ENCODE data around the gene FOXS1. TPM values are rescaled to one million over a fixed set of nuclear protein-coding genes. Genes with fewer than 3 reads are reported as not detected.

The FOXS1 gene
- total RNA-seq, 1 experiment from 2014 or later: not detected

DNA sequence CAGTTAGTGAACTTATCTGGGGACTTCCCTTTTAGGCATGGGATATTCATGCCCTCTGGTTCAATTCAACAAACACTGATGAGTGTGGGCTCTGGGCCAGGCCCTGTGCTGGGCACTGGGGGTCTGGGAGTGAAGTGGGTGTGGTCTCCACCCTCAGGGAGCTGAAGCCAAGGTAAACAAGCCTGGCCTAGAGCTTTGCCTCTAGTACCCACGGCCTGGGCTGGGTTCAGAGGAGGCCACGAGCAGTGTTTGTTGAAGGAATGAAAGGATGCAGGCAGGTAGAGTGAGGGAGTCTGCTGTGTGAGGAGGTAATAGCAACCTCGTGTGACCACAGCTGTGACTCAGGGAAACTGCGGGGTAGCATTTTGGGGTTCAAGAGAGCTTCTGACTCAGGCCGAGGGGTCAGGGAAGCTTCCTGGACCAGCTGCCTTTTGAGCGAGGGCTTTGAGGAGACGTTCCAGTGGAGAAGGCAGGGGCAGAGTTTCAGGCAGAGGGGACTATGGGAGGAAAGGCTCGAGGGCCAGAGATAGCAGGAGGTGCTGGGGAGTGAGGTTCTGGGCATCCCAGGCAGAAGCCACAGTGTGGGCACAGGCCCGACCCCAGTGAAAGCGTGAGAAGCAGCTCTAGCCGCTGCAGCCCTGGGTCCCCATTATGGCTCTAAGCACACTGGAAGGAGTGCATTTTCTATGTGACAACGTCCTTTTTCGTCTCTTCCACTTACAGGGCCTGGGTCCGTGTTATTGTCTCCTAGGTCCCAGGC, 20.7 kb downstream of the FOXS1 start:
- DNase-seq (ENCODE audit: low spot score): no peak
- TF ChIP-seq, protein P1, sequence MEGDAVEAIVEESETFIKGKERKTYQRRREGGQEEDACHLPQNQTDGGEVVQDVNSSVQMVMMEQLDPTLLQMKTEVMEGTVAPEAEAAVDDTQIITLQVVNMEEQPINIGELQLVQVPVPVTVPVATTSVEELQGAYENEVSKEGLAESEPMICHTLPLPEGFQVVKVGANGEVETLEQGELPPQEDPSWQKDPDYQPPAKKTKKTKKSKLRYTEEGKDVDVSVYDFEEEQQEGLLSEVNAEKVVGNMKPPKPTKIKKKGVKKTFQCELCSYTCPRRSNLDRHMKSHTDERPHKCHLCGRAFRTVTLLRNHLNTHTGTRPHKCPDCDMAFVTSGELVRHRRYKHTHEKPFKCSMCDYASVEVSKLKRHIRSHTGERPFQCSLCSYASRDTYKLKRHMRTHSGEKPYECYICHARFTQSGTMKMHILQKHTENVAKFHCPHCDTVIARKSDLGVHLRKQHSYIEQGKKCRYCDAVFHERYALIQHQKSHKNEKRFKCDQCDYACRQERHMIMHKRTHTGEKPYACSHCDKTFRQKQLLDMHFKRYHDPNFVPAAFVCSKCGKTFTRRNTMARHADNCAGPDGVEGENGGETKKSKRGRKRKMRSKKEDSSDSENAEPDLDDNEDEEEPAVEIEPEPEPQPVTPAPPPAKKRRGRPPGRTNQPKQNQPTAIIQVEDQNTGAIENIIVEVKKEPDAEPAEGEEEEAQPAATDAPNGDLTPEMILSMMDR (conservative IDR thresholded peaks at IDR 0.05; ENCODE audit: low read depth, low read length): no peak
- TF ChIP-seq EZH2 (IDR thresholded peaks at IDR 0.05; ENCODE audit: borderline replicate concordance, low read depth, low read length, poor library complexity, severe bottlenecking): no peak
- CTCF ChIA-PET: no interaction called here
- no peak overlapping the region for H3K4me3 ChIP-seq (ENCODE audit: low read depth, low read length, poor library complexity, severe bottlenecking)
- no peaks in the 10 kb centered on the region for H3K9me3 ChIP-seq (ENCODE audit: low read depth, low read length, poor library complexity, severe bottlenecking)
- no peak overlapping the region for H3K27ac ChIP-seq (ENCODE audit: low read depth, low read length, poor library complexity, severe bottlenecking)
- POLR2A ChIA-PET (ENCODE audit: low non-redundant PET): no interaction called here
- intact Hi-C loops (cut with micrococcal nuclease; ENCODE audit: unreplicated experiment): loop anchor here (10.0 kb wide), 1 partner anchor 830 kb away; no protein-coding TSS in a partner anchor
- BruUV-seq (replicated peaks): no TSS peak
- H3K36me3 ChIP-seq (ENCODE audit: insufficient read depth, low read length, poor library complexity, severe bottlenecking): no peaks in the 10 kb centered on the region
- no peaks in the 10 kb centered on the region for H3K27me3 ChIP-seq (replicated peaks; ENCODE audit: insufficient read depth, low read depth, low read length, poor library complexity)
- peaks cover 9% of the 10 kb centered on the region for H3K4me1 ChIP-seq (ENCODE audit: insufficient read depth, low read length, poor library complexity, severe bottlenecking)

DNA sequence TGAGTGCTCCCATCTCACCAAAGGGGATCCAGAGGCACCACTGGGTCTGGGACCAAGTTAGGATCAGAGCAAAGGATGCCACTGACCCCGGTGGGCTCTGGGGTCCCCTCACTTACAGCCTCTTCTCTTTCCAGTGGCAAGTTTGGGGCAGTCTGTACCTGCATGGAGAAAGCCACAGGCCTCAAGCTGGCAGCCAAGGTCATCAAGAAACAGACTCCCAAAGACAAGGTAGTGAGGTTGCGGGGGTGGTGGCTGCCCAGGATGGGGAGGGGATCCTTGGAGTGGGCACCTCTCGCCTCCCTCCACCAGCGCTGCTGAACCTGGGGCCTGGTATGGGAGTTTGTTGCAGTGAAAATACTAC, 21.3 kb downstream of the FOXS1 start:
- Histone ChIP-seq H3K27me3 (replicated peaks; ENCODE audit: insufficient read depth, low read depth, low read length, poor library complexity) (no peaks in the 10 kb centered on the region), H3K9me3 (ENCODE audit: low read depth, low read length, poor library complexity, severe bottlenecking) (no peaks in the 10 kb centered on the region), H3K4me1 (ENCODE audit: insufficient read depth, low read length, poor library complexity, severe bottlenecking) (peaks cover 9% of the 10 kb centered on the region), H3K36me3 (ENCODE audit: insufficient read depth, low read length, poor library complexity, severe bottlenecking) (no peaks in the 10 kb centered on the region), H3K4me3 (ENCODE audit: low read depth, low read length, poor library complexity, severe bottlenecking) (no peak overlapping the region), H3K27ac (ENCODE audit: low read depth, low read length, poor library complexity, severe bottlenecking) (no peak overlapping the region)
- CTCF ChIA-PET: interaction anchor here (2.2 kb wide), 1 partner anchor 22 kb away, joined by 11 read pairs; no protein-coding TSS in a partner anchor
- no peak for TF ChIP-seq EZH2 (IDR thresholded peaks at IDR 0.05; ENCODE audit: borderline replicate concordance, low read depth, low read length, poor library complexity, severe bottlenecking)
- TF ChIP-seq, protein P1 (conservative IDR thresholded peaks at IDR 0.05; ENCODE audit: low read depth, low read length): no peak
- no peak for DNase-seq (ENCODE audit: low spot score)
- intact Hi-C loops (cut with micrococcal nuclease; ENCODE audit: unreplicated experiment): loop anchor here (10.0 kb wide), 1 partner anchor 831 kb away; no protein-coding TSS in a partner anchor
- BruUV-seq (replicated peaks): no TSS peak
- POLR2A ChIA-PET (ENCODE audit: low non-redundant PET): no interaction called here

DNA sequence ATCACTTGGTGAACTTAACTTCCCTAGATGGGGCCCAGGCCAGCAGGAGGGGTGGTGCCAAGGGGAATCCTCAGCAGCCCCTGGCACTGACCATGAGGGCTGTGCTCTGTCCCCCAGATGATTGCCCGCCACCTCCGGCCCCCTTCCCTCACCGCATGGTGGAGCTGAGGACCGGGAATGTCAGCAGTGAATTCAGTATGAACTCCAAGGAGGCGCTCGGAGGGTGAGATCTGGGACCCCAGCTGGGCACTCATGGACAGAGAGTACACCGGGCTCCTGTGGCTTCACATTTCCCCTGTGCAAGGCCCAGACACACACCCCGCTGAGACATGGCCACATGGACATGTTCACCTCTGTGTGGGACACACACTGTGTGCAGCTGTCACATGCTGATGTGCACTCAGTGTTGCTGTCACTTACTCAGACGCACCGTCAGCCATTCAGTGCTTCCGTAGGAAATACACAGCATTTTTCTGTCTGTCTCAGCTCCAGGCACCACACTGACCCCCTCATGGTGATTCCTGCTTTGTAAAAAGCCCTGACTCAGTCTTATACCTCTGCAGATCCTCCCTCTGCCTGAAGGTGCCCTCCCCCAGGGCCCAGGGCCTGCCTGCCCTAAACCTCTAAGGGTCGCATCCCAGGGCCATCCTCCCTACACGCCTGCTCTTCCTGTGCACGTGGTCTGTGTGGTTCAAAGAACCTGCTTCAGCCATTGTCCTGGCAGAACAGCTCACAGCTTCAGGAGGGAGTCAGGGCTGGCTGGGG, 21.9 kb downstream of the FOXS1 start:
- POLR2A ChIA-PET (ENCODE audit: low non-redundant PET): no interaction called here
- no peak for DNase-seq (ENCODE audit: low spot score)
- no peaks in the 10 kb centered on the region for H3K9me3 ChIP-seq (ENCODE audit: low read depth, low read length, poor library complexity, severe bottlenecking)
- H3K27ac ChIP-seq (ENCODE audit: low read depth, low read length, poor library complexity, severe bottlenecking): no peak overlapping the region
- no peaks in the 10 kb centered on the region for H3K27me3 ChIP-seq (replicated peaks; ENCODE audit: insufficient read depth, low read depth, low read length, poor library complexity)
- no peaks in the 10 kb centered on the region for H3K36me3 ChIP-seq (ENCODE audit: insufficient read depth, low read length, poor library complexity, severe bottlenecking)
- TF ChIP-seq, protein P1 (conservative IDR thresholded peaks at IDR 0.05; ENCODE audit: low read depth, low read length): no peak
- no peak for TF ChIP-seq EZH2 (IDR thresholded peaks at IDR 0.05; ENCODE audit: borderline replicate concordance, low read depth, low read length, poor library complexity, severe bottlenecking)
- intact Hi-C loops (cut with micrococcal nuclease; ENCODE audit: unreplicated experiment): loop anchor here (1.0 to 10.0 kb wide), 4 partner anchors 23 to 831 kb away; no protein-coding TSS in a partner anchor
- CTCF ChIA-PET: interaction anchor here (0.6 to 2.2 kb wide), 3 partner anchors 23 to 268 kb away, joined by 4 to 11 read pairs (median 4); no protein-coding TSS in a partner anchor
- BruUV-seq (replicated peaks): no TSS peak
- no peak overlapping the region for H3K4me3 ChIP-seq (ENCODE audit: low read depth, low read length, poor library complexity, severe bottlenecking)
- peaks cover 9% of the 10 kb centered on the region for H3K4me1 ChIP-seq (ENCODE audit: insufficient read depth, low read length, poor library complexity, severe bottlenecking)
